GM18868 (cell line): Measurements from ENCODE around the gene UBAP1L.
"Not testable (repeated sequence)": the region's sequence is repeated elsewhere in the genome, so short reads cannot be mapped to it uniquely, and the experiment has no call there.

Source experiments
- ATAC-seq: cut with Tn5 transposase; IDR thresholded peaks from one replicate; pipeline ENCODE4 v1.9.1; 2021; ENCODE audit warnings: mild to moderate bottlenecking, moderate library complexity; ENCODE audit not compliant: unreplicated experiment

Gene UBAP1L

GRCh38 chr15:65100442-65100841 is 14.6 kb downstream of the UBAP1L start:
- no peak for ATAC-seq

GRCh38 chr15:65099801-65100200 is 15.2 kb downstream of the UBAP1L start:
- ATAC-seq: not testable (repeated sequence)

GRCh38 chr15:65099336-65099735 is 15.7 kb downstream of the UBAP1L start:
- ATAC-seq: no peak

GRCh38 chr15:65097651-65098263 is 17.2 kb downstream of the UBAP1L start:
- no peak for ATAC-seq

GRCh38 chr15:65096481-65097385 is 18.3 kb downstream of the UBAP1L start:
- no peak for ATAC-seq

- ATAC-seq: no peak
Observed at GRCh38 chr15:65095747-65096104, 19.3 kb downstream of the UBAP1L start.

- no peak for ATAC-seq
Observed at GRCh38 chr15:65095011-65095746, 19.8 kb downstream of the UBAP1L start.

- no peak for ATAC-seq
Observed at GRCh38 chr15:65094294-65094995, 20.6 kb downstream of the UBAP1L start.

- not testable (repeated sequence) for ATAC-seq
Observed at GRCh38 chr15:65093793-65094170, 21.2 kb downstream of the UBAP1L start.

- ATAC-seq: no peak
Observed at GRCh38 chr15:65092911-65093792, 21.8 kb downstream of the UBAP1L start.

- no peak for ATAC-seq
Observed at GRCh38 chr15:65091946-65092770, 22.8 kb downstream of the UBAP1L start.

GRCh38 chr15:65089206-65089824 is 25.7 kb downstream of the UBAP1L start:
- no peak for ATAC-seq

GRCh38 chr15:65088643-65089021 is 26.4 kb downstream of the UBAP1L start:
- ATAC-seq: no peak

- no peak for ATAC-seq
Observed at GRCh38 chr15:65087873-65088642, 26.9 kb downstream of the UBAP1L start.

- ATAC-seq: no peak
Observed at GRCh38 chr15:65087411-65087810, 27.6 kb downstream of the UBAP1L start.

- ATAC-seq: no peak
Observed at GRCh38 chr15:65086680-65087111, 28.3 kb downstream of the UBAP1L start.

- ATAC-seq: no peak
Observed at GRCh38 chr15:65085990-65086679, 28.9 kb downstream of the UBAP1L start.
